Stimulated activated CD8-positive, alpha-beta memory T cell treated with anti-CD3 and anti-CD28 coated beads, Interleukin-15, amount 100 ng/mL, for 48 hours (primary cell): ENCODE data around the gene CLEC10A.
"Not testable (repeated sequence)": the region's sequence is repeated elsewhere in the genome, so short reads cannot be mapped to it uniquely, and the experiment has no call there.

Source experiments
- DNase-seq, 2 donors: peaks; one replicate each; pipeline ENCODE4 v3.0.0-alpha.2; 2020; ENCODE audit warnings: low read depth in 2 of 2

The CLEC10A gene, protein sequence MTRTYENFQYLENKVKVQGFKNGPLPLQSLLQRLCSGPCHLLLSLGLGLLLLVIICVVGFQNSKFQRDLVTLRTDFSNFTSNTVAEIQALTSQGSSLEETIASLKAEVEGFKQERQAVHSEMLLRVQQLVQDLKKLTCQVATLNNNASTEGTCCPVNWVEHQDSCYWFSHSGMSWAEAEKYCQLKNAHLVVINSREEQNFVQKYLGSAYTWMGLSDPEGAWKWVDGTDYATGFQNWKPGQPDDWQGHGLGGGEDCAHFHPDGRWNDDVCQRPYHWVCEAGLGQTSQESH

DNA sequence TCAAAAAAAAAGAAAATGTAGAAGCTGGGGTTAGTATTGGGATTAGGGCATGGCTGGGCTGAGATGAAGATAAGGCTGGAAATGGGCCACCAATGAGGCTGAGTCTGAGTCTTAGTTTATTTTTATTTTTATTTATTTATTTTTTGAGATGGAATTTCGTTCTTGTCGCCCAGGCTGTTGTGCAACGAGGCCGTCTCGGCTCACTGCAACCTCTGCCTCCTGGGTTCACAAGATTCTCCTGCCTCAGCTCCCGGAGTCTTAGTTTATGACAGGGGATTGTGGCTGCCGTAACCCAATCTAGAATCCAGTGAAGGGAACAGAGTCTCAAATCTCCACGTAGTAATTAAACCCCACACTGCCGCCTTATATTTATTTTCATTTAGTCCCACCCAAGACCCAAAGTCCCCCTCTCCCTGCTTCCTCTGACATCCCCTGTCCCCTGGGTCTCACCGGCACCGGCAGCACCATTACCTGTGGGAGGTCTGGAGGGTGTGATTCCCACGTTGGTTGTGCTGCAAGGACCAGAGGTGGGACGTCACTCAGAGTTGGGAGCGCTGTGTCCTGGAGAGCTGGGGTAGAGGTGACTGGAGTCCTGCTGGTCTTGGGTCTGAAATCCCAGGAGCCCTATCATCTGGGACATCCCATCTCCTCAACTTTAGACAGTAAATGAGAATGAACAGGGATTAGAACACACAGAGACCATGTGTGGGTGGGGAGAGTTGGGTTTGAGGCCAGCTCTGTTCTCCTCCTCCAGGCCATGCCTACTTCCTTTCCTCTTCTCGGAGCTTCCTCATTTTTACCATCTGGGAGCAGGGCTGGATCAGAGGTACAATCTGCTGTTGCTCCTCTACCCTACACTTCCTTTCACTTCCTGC, at the start of gene CLEC10A:
Gene CLEC10A (minus strand): TSS at position 671 of the 875 bp plus-strand sequence. CDS start 1,439 bp downstream, outside the sequence.
- DNase-seq = no peak

DNA sequence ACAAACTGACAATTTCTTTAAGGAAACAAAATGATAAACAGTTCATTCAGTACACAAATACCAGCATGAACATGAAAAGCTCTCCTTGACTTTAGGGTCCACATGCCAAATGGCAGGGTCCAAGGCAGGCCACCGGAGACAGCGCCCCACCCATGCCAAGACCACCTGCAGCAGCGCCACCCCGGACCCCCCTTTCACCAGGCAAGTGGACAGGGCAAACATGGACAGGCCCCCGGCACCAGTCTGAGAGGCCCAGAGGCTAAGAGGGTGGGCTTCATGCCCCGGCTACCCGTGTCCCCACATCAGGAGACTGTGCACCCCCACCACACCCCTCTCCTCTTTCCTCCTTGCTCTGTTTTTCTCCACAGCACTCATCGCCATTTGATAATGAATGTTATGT, 49.3 kb upstream of the CLEC10A start:
- no peak for DNase-seq

DNA sequence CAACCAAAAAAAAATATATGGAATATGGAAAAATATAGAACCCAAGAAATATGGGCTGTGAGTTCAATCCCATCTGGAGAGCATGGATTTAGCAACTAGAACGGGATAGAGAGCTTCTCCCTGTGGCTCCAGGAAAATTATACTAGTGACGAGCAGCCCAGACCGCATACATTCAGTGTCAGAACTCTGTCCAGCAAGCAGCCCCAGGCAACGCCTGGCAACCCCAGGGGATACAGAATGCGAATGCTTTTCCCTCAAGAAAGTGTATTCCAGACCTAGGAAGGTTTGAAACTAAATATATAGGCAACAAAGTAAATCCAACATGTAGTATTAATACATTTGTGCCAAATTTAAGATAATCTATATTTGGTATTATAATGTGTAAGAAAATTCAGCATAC, 48.1 kb upstream of the CLEC10A start:
- DNase-seq = no peak

DNA sequence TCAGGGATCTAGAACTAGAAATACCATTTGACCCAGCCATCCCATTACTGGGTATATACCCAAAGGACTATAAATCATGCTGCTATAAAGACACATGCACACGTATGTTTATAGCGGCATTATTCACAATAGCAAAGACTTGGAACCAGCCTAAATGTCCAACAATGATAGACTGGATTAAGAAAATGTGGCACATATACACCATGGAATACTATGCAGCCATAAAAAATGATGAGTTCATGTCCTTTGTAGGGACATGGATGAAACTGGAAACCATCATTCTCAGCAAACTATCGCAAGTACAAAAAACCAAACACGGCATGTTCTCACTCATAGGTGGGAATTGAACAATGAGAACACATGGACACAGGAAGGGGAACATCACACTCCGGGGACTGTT, 47.5 kb upstream of the CLEC10A start:
- not testable (repeated sequence) for DNase-seq

DNA sequence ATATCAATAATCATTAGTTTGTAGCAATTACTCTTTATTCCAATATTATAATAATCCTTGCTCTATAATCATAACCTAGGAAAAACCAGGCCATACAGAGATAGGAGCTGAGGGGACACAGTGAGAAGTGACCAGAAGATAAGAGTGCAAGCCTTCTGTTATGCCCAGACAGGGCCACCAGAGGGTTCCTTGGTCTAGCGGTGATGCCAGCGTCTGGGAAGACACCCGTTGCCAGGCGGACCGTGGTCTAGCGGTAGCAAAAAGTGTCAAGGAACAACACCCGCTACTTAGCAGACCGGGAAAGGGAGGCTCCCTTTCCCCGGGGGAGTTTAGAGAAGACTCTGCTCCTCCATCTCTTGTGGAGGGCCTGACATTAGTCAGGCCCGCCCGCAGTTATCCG, 46.3 kb upstream of the CLEC10A start:
- not testable (repeated sequence) for DNase-seq

DNA sequence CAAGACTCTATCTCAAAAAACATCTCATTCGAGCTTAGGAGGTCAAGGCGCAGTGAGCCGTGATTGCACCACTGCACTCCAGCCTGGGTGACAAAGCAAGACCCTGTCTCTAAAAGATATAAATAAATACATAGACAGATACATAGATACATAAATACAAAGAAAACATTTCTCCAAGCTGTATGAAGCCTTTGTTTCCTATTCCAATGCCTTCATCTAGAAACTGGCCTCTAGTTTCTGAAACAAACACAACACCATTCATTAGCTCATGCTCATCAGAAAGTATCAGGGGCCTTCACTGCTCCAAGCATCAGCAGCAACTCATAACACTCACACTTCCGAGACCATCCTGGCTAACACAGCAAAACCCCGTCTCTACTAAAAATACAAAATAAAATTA, 44.9 kb upstream of the CLEC10A start:
- DNase-seq = no peak

DNA sequence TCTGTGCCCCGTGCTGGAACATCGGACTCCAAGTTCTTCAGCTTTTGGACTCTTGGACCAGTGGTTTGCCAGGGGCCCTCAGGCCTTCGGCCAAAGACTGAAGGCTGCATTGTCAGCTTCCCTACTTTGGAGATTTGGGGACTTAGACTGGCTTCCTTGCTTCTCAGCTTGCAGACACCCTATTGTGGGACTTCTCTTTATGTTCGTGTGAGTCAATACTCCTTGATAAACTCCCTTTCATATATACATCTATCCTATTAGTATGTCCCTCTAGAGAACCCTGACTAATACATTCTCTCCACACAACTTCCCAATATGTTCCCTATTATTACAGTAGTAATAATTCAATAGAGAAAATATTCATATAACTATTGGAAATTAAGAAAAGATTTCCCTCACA, 43.8 kb upstream of the CLEC10A start:
- DNase-seq = no peak

DNA sequence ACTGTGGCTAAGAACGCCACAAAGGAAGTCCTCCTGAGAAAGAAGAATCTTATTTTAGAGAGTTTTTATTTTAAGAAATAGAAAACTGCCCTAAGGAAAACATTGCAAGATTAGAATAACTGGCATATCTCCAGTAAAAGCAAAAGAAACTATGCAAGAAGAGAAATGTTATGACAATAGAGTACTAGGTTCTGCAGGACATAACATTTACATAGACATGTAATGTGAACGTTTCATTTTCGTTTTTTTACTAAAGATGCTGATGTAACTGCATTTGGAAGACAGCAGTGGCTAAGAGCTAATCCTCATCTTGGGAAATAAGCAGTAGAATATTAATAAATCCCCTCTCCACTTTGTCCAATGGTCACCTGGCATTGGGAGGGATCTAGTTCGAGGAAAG, 42.3 kb upstream of the CLEC10A start:
- DNase-seq = no peak

DNA sequence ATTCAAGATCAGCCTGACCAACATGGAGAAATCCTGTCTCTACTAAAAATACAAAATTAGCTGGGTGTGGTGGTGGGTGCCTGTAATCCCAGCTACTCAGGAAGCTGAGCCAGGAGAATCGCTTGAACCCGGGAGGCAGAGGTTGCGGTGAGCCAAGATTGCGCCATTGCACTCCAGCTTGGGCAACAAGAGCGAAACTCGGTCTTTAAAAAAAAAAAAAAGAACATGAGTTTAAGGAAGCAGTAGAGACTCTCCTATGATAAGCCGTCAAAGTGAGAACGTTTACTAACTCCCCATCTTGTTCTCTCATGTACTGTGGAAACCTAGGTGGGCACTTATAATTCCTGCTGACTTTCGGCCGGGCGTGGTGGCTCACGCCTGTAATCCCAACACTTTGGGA, 40.6 kb upstream of the CLEC10A start:
- DNase-seq = not testable (repeated sequence)

DNA sequence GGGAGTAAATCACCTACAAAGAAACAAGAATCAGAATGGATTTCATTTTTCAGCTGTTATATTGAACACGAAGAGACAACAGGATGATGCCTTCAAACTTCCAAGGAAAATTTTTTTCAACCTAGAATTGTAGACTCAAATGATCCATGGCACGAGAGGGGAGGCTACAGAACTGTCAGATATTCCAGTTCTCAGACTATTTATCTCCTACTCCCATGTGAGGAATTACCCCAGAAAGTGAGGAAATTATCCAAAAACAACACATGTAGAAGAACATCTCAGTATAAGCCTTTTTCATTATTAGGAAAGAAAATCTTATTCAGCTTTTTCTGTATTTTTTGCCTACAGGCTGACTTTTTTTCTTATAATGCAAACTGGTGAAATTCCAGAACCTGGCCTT, 40.1 kb upstream of the CLEC10A start:
- no peak for DNase-seq

DNA sequence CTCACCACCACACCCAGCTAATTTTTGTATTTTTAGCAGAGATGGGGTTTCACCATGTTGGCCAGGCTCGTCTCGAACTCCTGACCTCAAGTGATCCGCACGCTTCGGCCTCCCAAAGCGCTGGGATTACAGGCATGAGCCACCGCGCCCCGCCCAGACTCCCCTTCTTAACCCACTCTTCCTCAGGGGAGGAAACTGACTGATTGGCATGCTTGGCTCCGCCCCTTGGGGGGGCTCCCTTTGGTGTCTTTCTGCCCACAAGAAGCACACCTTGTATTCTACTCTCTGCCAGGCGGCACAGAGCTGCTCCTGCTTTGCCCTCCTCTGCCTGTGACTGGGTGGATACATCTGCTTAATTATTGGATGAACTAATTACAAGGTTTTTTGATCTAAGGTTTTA, 39.3 kb upstream of the CLEC10A start:
- no peak for DNase-seq

DNA sequence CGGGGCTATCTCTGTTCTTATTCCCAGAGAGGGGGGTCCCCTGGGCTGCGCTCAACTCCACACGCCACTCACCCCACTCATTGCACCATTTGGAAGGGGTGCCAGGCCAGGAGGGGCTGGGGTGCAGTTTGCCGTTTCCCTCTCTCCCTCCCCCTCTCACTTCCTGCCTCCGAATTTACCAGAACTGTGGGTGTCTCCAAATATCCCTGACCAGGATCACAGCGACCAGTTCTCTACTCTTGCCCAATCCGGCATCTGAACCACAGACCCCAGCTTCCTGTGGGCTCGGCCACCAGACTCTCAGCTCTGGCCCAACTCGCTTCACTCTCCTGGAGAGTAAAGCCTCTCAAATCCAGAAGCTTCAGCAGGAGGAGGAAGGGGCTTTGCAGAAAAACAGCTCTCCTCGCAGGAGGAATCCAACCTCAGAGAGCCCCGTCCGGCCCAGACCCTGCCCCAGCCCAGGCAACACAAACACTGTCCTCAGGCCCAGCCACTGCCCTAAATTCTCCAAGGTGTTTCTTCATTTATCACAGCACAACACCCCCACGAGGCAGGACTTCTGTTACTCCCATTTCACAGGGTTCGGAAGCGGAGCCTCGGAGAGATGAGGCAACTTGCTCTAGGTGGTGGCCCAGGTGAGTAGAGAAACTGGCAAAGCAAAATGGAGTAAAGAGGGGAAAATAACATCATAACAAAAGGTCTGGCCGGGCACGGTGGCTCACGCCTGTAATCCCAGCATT, 35.0 kb upstream of the CLEC10A start:
- no peak for DNase-seq

DNA sequence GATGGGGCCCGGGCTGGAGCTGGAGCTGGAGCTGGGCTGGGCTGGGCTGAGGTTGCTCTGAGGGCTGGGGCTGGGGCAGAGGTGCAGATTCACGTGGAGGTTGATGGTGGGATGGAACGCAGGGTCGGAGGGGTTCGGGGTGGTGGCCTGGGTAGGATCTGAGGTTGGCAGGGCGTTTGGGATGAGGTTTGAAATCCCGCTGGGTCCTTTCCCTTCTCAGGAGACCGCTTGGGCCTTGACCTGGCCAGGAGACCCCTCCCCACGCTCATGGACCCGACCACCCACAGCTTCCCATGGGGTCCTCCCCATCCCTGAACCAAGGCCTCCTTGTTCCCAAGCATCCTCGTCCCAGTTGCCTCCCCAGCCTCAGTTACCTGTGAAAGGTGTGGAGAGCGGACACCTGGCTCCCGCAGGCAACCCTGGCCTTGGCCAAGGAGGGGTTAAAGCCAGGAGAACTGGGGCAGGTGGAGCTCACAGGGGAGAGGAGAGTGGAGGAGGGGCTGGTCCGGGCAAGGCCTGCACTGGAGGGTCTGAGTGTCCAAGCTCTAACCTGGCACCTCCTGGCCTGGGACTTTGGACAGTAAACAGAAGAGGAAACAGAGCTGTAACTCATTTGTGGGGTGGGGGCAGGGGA, 34.3 kb upstream of the CLEC10A start, which contains the start of gene ASGR2:
Gene ASGR2 (minus strand): TSS at position 582 of the 634 bp plus-strand sequence. CDS start 582 bp downstream, outside the sequence.
- no peak for DNase-seq

DNA sequence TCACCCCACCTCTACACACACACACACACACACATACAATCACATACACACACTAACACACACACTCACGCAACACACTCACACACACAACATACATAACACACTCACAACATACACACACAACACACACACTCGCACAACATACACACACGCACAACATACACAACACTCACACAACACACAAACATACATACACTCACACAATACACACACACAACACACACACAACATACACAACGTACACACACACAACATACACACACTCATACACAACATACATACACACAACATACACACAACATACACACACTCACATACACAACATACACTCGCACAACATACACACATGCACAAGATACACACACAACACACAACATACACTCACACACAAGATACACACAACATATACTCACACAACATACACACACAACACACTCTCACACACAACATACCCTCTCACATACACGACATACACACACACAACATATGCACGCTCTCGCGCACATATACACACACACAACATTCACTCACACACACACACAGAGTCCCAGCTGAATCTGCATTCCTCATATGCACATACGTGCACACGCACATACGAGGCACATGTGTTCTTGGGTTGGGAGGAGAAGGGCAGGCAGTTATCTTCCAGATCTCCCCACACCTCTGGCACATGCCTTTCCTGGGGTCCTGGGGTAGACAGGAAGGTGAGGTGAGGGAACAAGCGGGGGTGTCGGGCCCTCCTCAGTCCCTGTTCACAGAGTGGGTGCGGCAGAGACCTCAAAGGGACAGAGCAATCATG, 33.4 kb upstream of the CLEC10A start:
- DNase-seq = no peak

DNA sequence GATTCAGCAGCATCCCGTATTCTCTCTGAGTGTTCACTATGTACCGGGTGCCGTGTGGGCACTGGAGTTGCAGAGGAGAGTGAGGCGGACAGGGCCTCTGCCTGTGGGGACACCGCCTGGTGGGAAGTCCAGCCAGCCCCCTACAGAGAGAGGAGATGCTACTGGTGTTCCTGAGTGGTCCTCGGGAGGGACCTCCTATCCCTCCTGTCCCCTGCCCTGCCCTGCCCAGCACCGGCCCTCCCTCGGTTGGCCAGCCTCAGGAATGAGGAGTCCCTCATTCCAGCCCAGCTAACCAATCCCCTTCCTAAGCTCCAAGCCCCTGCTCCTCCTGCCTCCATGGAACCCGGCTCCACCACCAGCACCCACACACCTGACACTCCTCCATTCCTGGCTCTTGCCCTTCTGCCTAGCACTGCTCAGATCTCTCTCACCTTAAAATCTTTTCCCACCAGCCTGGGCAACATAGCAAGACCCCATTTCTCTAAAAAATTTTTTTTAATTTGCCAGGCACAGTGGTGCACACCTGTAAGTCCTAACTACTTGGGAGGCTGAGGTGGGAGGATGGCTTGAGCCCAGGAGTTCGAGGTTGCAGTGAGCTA, 32.6 kb upstream of the CLEC10A start:
- DNase-seq = no peak

DNA sequence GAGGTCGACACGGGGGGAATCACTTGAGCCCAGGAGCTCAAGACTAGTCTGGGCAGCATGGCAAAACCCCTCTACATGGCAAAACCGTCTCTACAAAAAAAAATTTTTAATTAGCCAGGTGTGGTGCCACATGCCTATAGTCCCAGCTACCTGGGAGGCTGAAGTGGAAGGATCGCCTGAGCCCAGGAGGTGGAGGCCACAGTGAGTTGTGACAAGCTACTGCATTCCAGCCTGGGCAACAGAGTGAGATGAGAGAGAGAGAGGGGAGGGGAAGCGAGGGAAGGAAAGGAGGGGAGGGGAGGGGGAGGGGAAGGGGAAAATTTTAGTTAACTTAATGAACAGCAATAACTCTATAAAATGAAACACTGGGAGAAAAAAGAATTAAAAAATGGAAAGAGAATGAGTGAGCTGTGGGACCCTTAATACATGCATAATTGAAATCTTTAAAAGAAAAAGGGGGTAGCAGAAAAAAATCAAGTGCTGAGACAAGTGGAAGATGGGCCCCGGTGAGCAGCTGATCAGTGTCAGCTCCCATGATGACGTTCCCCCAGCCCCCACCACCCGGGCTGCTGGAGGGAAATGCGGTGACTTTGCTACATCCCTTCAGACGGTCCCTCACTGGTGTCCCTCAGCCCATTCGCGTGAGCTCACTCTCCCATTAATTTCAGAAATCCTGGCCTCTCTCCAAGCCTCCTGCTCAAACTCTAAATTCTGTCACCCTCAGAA, 31.9 kb upstream of the CLEC10A start:
- no peak for DNase-seq

DNA sequence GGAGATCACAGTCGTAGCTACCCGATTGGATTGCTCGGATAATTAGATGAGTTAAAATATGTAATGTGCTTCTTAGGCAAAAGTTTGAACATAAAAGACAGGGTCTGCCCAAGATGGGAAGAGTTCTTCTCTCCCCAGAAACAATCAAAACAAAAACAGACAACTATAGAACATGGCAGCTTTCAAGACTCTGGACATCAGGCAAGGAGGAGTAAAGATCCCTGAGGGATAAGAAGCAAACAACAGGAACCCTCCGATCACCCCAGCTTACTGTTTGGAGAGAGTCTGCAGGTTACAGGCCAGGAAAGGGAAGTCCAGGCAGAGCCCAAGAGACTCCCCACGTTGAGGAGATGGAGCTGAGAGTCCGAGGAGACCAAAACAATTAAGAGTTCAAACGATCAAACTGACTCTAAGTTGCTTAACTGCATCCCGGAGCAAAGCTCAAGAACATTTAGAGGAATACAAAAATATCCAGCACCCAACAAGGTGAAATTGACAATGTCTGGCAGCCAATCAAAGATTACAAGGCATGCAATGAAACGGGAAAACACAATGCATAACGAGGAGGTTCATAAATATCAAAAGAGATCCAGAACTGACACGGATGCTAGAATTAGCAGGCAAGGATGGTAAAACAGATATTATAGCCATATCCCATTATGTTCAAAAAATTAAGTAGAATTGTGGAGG, 30.7 kb upstream of the CLEC10A start:
- DNase-seq = no peak

DNA sequence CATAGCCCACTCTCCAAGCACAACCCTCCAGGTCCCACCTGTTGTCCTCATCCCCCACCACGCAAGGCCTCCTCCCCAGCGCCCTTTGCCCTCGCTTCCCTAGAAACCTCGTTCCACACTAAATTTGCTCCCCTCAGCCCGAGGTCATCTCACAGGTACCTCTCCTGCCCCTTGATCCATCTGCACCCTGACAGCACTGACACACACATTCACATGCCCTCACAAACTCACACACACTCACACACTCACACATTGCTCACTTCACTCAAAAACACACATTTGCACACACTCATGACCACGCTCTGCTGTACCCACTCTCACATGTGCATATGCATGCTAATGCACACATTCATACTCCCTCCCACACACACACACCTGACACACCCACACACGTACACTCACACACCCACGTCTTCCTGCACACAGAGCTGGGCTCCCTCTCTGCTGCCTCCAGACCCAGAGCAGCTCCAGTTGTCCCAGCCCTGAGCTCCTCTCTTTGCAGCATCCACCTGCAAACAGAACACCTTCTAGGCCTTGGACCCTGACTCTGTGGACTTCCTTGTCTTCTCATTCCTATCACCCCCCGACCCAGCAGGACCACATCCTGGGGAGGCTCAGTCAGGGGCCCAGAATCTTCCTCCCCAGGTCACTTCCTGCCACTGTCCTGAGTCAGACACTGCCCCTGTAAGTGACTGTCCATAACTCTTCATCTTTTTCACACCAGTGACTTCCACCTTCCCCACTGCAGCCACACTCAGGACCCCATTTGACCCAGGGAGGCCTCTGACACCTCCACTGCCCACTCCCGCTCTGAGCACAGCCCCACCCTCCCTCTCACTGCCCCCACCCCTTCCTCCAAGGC, 29.6 kb upstream of the CLEC10A start:
- no peak for DNase-seq
